HUES64 (cell line): Measurements from ENCODE around the gene FSHB. TPM values are rescaled to one million over a fixed set of nuclear protein-coding genes. Genes with fewer than 3 reads are reported as not detected.
"Not testable (repeated sequence)": the region's sequence is repeated elsewhere in the genome, so short reads cannot be mapped to it uniquely, and the experiment has no call there.

Source experiments
- H3K27ac ChIP-seq: 2 replicates; pipeline ENCODE4 v1.7.0; 2013; ENCODE audit warnings: low read depth, low read length, inconsistent platforms
- H3K27me3 ChIP-seq: 2 replicates; pipeline ENCODE4 v1.6.1; 2013; ENCODE audit warnings: mild to moderate bottlenecking, low read length; ENCODE audit not compliant: insufficient read depth
- H3K36me3 ChIP-seq: 2 replicates; pipeline ENCODE4 v1.6.1; 2013; ENCODE audit warnings: mild to moderate bottlenecking, low read length; ENCODE audit not compliant: insufficient read depth
- H3K4me1 ChIP-seq: 2 replicates; pipeline ENCODE4 v1.6.1; 2013; ENCODE audit warnings: mild to moderate bottlenecking, low read length, moderate library complexity; ENCODE audit not compliant: insufficient read depth
- H3K4me3 ChIP-seq: 2 replicates; pipeline ENCODE4 v1.5.1; 2013; ENCODE audit warnings: mild to moderate bottlenecking, low read length, moderate library complexity
- H3K9ac ChIP-seq: 2 replicates; pipeline ENCODE4 v1.6.1; 2013; ENCODE audit warnings: mild to moderate bottlenecking, low read depth, low read length
- H3K9me3 ChIP-seq: 2 replicates; pipeline ENCODE4 v1.6.1; 2013; ENCODE audit warnings: low read depth, low read length; ENCODE audit not compliant: insufficient read depth
- WGBS: fragments of 150-250, 120-280 bp; methylation state at CpG from one replicate; pipeline ENCODE4 v1.1.7; 2013; ENCODE audit warnings: missing lambda C conversion rate; 5-methylcytosine and 5-hydroxymethylcytosine counted together
- polyA plus RNA-seq, 2 experiments: library from polyadenylated mRNA; stranded (reverse); fragments of 50-300 nt; gene quantifications; one replicate each; pipeline ENCODE4 v1.2.3, GENCODE V29; 2013

FSHB gene
- polyA plus RNA-seq (2013, experiment 1 of 2) = not detected
- polyA plus RNA-seq (2013, experiment 2 of 2) = not detected

DNA sequence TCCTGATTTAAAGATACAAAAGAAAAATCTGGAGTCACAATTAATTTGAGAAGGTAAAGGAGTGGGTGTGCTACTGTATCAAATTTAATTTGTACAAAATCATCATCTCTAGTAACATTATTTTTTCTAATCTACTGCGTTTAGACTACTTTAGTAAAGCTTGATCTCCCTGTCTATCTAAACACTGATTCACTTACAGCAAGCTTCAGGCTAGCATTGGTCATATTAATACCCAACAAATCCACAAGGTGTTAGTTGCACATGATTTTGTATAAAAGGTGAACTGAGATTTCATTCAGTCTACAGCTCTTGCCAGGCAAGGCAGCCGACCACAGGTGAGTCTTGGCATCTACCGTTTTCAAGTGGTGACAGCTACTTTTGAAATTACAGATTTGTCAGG lies at the start of gene FSHB:
FSHB (plus strand) TSS at position 301 of the 400 bp plus-strand sequence. CDS start 889 bp downstream, outside the sequence.
- WGBS = 93% methylated on average over 3 of the region's 3 CpGs
- no peak within 1 kb of the TSS for H3K4me3 ChIP-seq
- H3K27me3 ChIP-seq = no peaks in the 10 kb centered on the region

DNA sequence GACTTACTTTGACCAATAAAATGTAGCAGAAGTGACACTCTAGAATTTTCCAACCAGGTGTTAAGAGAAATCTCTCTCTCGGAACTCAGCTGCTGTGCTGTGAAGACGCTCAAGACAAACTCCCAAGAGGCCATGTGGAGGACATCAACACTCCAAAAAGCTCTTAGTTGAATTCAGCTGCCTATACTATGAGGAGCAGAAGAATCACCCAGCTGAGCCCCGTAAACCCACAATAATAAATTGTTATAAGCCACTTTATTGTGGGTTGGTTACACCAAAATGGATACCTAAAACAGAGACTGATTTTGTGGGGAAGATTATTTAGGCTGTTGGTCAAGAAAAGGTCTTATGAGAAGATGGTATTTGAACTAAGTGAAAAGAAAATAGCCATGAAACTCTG lies 44.1 kb upstream of the FSHB start:
- Histone ChIP-seq H3K4me1 (no peaks in the 10 kb centered on the region), H3K27ac (no peak overlapping the region), H3K27me3 (no peaks in the 10 kb centered on the region), H3K36me3 (no peaks in the 10 kb centered on the region), H3K4me3 (no peak overlapping the region), H3K9me3 (0 out of 2 replicates have a peak, but pooled peaks cover 4% of the 10 kb centered on the region), H3K9ac (no peak overlapping the region)
- WGBS = 95% methylated on average over 2 of the region's 3 CpGs

More for the DNA sequence above, at the start of gene FSHB:
- 0 out of 2 replicates have a peak, but pooled peaks cover 3% of the 10 kb centered on the region for H3K9me3 ChIP-seq
- no peak within 1 kb of the TSS for H3K9ac ChIP-seq
- no peaks in the 10 kb centered on the region for H3K4me1 ChIP-seq
- H3K36me3 ChIP-seq = no peaks in the 10 kb centered on the region
- H3K27ac ChIP-seq = no peak within 1 kb of the TSS

GRCh38 chr11:30192620-30193019 lies 38.2 kb upstream of the FSHB start:
- Histone ChIP-seq H3K9me3 (no peaks in the 10 kb centered on the region), H3K9ac (no peak overlapping the region), H3K27me3 (no peaks in the 10 kb centered on the region), H3K4me1 (no peaks in the 10 kb centered on the region), H3K4me3 (no peak overlapping the region), H3K27ac (no peak overlapping the region), H3K36me3 (no peaks in the 10 kb centered on the region)

- 34% methylated on average over 6 of the region's 6 CpGs for WGBS
- no peaks in the 10 kb centered on the region for H3K27me3 ChIP-seq
- no peak overlapping the region for H3K27ac ChIP-seq
- no peaks in the 10 kb centered on the region for H3K4me1 ChIP-seq
- H3K4me3 ChIP-seq = no peak overlapping the region
- peaks cover 5% of the 10 kb centered on the region; the same call in 1 of the 2 replicates for H3K9me3 ChIP-seq
- H3K36me3 ChIP-seq = no peaks in the 10 kb centered on the region
- H3K9ac ChIP-seq = no peak overlapping the region
Measured at GRCh38 chr11:30196400-30197206, 34.2 kb upstream of the FSHB start.

DNA sequence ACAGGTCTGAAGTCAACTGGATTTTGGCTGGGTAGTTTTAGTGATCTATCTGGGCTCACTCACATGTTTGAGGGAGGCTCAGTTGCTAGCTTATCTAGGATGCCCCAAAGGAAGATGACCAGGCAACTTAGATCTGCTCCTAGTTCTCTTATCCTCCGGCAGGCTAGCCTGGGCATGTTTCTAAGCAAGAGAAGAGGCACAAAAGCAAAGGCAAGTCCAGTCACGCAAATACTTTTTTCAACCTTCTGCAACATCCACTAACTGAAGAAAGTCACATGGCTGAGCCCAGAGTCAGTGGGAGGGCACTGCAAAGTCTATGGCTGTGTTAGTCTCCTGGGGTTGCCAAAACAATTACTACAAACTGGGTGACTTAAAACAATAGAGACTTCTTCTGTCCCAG lies 32.9 kb upstream of the FSHB start:
- H3K27ac ChIP-seq = no peak overlapping the region
- no peak overlapping the region for H3K4me3 ChIP-seq
- no peaks in the 10 kb centered on the region for H3K4me1 ChIP-seq
- H3K9me3 ChIP-seq = peaks cover 5% of the 10 kb centered on the region; the same call in 1 of the 2 replicates
- no peak overlapping the region for H3K9ac ChIP-seq
- H3K27me3 ChIP-seq = no peaks in the 10 kb centered on the region
- 97% methylated on average over 2 of the region's 2 CpGs for WGBS
- no peaks in the 10 kb centered on the region for H3K36me3 ChIP-seq

- H3K9me3 ChIP-seq, H3K4me1 ChIP-seq, H3K27me3 ChIP-seq, H3K27ac ChIP-seq, H3K9ac ChIP-seq, H3K4me3 ChIP-seq, H3K36me3 ChIP-seq: not testable (repeated sequence)
- 90% methylated on average over 5 of the region's 6 CpGs for WGBS
Measured at GRCh38 chr11:30202989-30203388, 27.8 kb upstream of the FSHB start.

DNA sequence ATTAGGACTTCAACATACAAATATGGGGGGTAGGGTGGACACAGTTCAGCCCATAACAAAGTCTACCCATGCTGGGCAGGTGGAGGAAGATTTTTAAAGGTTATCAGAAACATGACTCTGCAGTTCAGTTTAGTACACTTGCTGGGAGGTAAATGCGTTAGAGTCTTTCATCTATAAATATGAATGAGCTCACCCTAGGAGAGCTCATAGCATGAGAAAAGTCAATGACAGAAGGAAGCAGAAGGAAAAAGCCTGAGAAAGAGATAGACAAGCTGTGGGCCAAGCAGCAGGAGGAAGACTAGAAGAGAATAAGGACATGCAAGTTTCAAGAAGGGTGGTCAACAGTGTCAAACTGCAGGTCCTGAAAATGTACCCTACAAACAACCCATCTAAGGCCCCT lies 27.0 kb upstream of the FSHB start:
- no peaks in the 10 kb centered on the region for H3K27me3 ChIP-seq
- H3K4me1 ChIP-seq = no peaks in the 10 kb centered on the region; the same call in 1 of the 2 replicates
- H3K36me3 ChIP-seq = no peaks in the 10 kb centered on the region
- H3K9ac ChIP-seq = no peak overlapping the region
- WGBS = 80% methylated on average over 1 of the region's 1 CpG
- peaks cover 5% of the 10 kb centered on the region; the same call in 1 of the 2 replicates for H3K9me3 ChIP-seq
- H3K4me3 ChIP-seq = no peak overlapping the region
- H3K27ac ChIP-seq = no peak overlapping the region

- no peak overlapping the region for H3K4me3 ChIP-seq
Measured at GRCh38 chr11:30206249-30206996, 24.4 kb upstream of the FSHB start.

DNA sequence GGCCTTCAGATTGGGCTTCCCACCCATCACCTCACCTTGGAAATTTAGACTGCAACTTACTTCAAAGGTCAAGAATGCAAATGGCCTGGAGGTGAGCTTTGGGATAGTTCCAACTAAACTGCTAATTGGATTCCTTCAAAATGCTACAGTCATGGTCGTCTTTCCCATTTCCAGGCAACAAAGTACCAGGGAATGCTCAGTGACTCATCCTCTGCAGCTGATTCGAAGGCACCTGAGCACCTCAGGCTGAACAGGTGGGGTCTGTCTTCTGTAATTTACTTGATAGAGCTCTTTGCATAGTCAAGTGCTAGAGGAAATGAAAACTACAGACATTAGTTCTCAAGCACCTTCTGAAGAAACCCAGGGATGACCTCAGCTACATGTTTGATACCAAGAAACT lies 20.5 kb upstream of the FSHB start:
- no peaks in the 10 kb centered on the region for H3K36me3 ChIP-seq
- no peaks in the 10 kb centered on the region for H3K27me3 ChIP-seq
- WGBS = 85% methylated on average over 2 of the region's 2 CpGs
- H3K9ac ChIP-seq = no peak overlapping the region
- no peak overlapping the region for H3K27ac ChIP-seq
- no peak overlapping the region for H3K4me3 ChIP-seq
- H3K4me1 ChIP-seq = no peaks in the 10 kb centered on the region
- H3K9me3 ChIP-seq = no peaks in the 10 kb centered on the region

More at GRCh38 chr11:30206249-30206996, 24.4 kb upstream of the FSHB start:
- H3K27me3 ChIP-seq = no peaks in the 10 kb centered on the region
- H3K4me1 ChIP-seq = no peaks in the 10 kb centered on the region; the same call in 1 of the 2 replicates
- H3K27ac ChIP-seq = no peak overlapping the region
- no peaks in the 10 kb centered on the region for H3K36me3 ChIP-seq
- H3K9ac ChIP-seq = no peak overlapping the region
- 89% methylated on average over 5 of the region's 5 CpGs for WGBS
- H3K9me3 ChIP-seq = no peaks in the 10 kb centered on the region

DNA sequence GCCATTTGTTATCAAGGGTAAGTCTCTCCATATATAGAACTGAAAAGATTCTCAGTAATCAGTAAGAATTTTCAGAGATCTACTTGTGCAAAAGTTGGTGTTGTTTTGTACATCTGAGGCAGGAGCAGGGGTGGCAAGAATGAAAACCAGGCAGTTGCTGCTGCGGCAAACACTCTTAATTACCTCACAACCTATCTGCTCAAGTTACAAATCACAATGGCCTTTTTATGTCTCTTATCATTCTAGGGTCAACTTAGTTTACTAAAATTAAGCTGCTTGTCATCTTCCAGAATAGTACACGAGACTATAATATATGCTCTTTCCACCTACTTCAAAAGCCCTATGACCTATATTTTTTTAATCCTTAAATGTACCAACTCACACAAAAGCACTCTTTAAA lies 14.3 kb upstream of the FSHB start:
- WGBS = 89% methylated on average over 2 of the region's 2 CpGs
- no peaks in the 10 kb centered on the region for H3K4me1 ChIP-seq
- H3K36me3 ChIP-seq = no peaks in the 10 kb centered on the region
- H3K27me3 ChIP-seq = no peaks in the 10 kb centered on the region
- H3K4me3 ChIP-seq = no peak overlapping the region
- no peak overlapping the region for H3K27ac ChIP-seq
- no peak overlapping the region for H3K9ac ChIP-seq
- H3K9me3 ChIP-seq = no peaks in the 10 kb centered on the region

GRCh38 chr11:30218278-30218677 lies 12.5 kb upstream of the FSHB start:
- H3K4me3 ChIP-seq = no peak overlapping the region
- 85% methylated on average over 4 of the region's 4 CpGs for WGBS
- no peak overlapping the region for H3K9ac ChIP-seq
- H3K27me3 ChIP-seq = no peaks in the 10 kb centered on the region
- no peak overlapping the region for H3K27ac ChIP-seq
- no peaks in the 10 kb centered on the region for H3K4me1 ChIP-seq
- H3K36me3 ChIP-seq = no peaks in the 10 kb centered on the region
- no peaks in the 10 kb centered on the region for H3K9me3 ChIP-seq
